Upper lobe of left lung (tissue), 6 donors: ENCODE results near the gene MYO9B. TPM values are rescaled to one million over a fixed set of nuclear protein-coding genes. Genes with fewer than 3 reads are reported as not detected.
A peak's percentile ranks its signal among the peaks of the same experiment; 100 is the strongest.

Experiments
- ATAC-seq, 2 donors: fragments of 200-7000 bp; cut with Tn5 transposase; one replicate each; pipeline ENCODE4 v1.9.1; 2022; ENCODE audit warnings: mild to moderate bottlenecking in 2 of 2, moderate library complexity in 2 of 2; ENCODE audit not compliant: low FRiP score in 2 of 2
- DNase-seq, 2 donors: peaks; one replicate each; pipeline ENCODE4 v3.0.0-alpha.2; 2019 to 2020
- H3K27ac ChIP-seq, 4 donors: fragments of 200-600 bp; sonication (generic); one replicate each; pipeline ENCODE4 v1.5.1; 2016 to 2019
- H3K27me3 ChIP-seq, 4 donors: fragments of 200-600 bp; sonication (generic); one replicate each; pipeline ENCODE4 v1.5.1; 2017 to 2019
- H3K36me3 ChIP-seq, 4 donors: fragments of 200-600 bp; sonication (generic); one replicate each; pipeline ENCODE4 v1.5.1; 2016 to 2019
- H3K4me1 ChIP-seq, 4 donors: fragments of 200-600 bp; sonication (generic); one replicate each; pipeline ENCODE4 v1.5.1; 2018 to 2019
- H3K4me3 ChIP-seq, 4 donors: fragments of 200-600 bp; sonication (generic); one replicate each; pipeline ENCODE4 v1.5.1; 2017 to 2019; ENCODE audit warnings: mild to moderate bottlenecking in 2 of 4, moderate library complexity in 1 of 4
- H3K9me3 ChIP-seq, 4 donors: fragments of 200-600 bp; sonication (generic); one replicate each; pipeline ENCODE4 v1.5.1; 2018 to 2019
- CTCF ChIP-seq, 6 experiments: fragments of 450-650 bp in 4 of 6; fragments of 200-600 bp in 2 of 6; sonication (generic) in 2 of 6; IDR thresholded peaks; one replicate each; pipeline ENCODE4 v1.5.1; 2016 to 2019; ENCODE audit warnings: antibody characterized with exemption in 6 of 6
- EP300 ChIP-seq, 4 donors: sonication (generic); formaldehyde crosslinking; IDR thresholded peaks; one replicate each; pipeline ENCODE4 v1.5.1; 2017; ENCODE audit warnings: antibody characterized with exemption in 4 of 4, control low read depth in 2 of 4
- POLR2A ChIP-seq, 4 donors: fragments of 450-650 bp; IDR thresholded peaks; one replicate each; pipeline ENCODE4 v1.5.1; 2016 to 2017; ENCODE audit warnings: antibody characterized with exemption in 4 of 4, mild to moderate bottlenecking in 2 of 4
- POLR2AphosphoS5 ChIP-seq, 2 donors: sonication (generic); formaldehyde crosslinking; IDR thresholded peaks; one replicate each; pipeline ENCODE4 v1.5.1; 2017; ENCODE audit warnings: antibody characterized with exemption in 2 of 2
- WGBS, 2 donors: methylation state at CpG; one replicate each; pipeline ENCODE4 v1.1.5; 2017 to 2018; 5-methylcytosine and 5-hydroxymethylcytosine counted together
- total RNA-seq, 6 donors: library from RNA; depleted of rRNA in 4 of 6; stranded (reverse); fragments of >200 nt in 4 of 6; gene quantifications; one replicate each; pipeline versions ENCODE4 v1.1.0 to v1.2.1, GENCODE V29; 2016 to 2021
- donor health status: DM: no; HTN: no; CAD: no; lungs with moderate emphysema.
- donor health status: DM: no; HTN: yes; CAD: no; lungs with severe emphysema.

MYO9B gene
- total RNA-seq, 6 donors from 2014 or later = 72.3 to 408 (median 146) TPM

- Histone ChIP-seq H3K4me3 (no peak overlapping the region), H3K27me3 (no peaks in the 10 kb centered on the region), H3K4me1 (peaks cover 17 to 57% (median 36%) of the 10 kb centered on the region in 4 donors), H3K9me3 (no peaks in the 10 kb centered on the region), H3K36me3 (peaks cover 0 to 23% (median 8%) of the 10 kb centered on the region in 4 donors), H3K27ac (peak overlapping the region in 3 of 4 donors; percentile 5 to 79 (median 71))
- 77 to 81% methylated on average over 7 of the region's 7 CpGs for WGBS, 2 donors
- DNase-seq (peak in 1 of 2 donors; percentile 66), ATAC-seq (peak in 1 of 2 donors; percentile 34)
- no peak for TF ChIP-seq POLR2A (IDR thresholded peaks at IDR 0.05)
These were observed 37.1 kb downstream of the MYO9B start for GRCh38 chr19:17112700-17113099.

- no peaks in the 10 kb centered on the region for H3K9me3 ChIP-seq
- TF ChIP-seq POLR2A (IDR thresholded peaks at IDR 0.05) (no peak), POLR2AphosphoS5 (IDR thresholded peaks at IDR 0.05) (no peak), EP300 (IDR thresholded peaks at IDR 0.05) (no peak), CTCF (IDR thresholded peaks at IDR 0.05) (no peak)
- ATAC-seq = peak in 1 of 2 donors; percentile 31
- H3K4me3 ChIP-seq = no peak overlapping the region
- H3K36me3 ChIP-seq = peaks cover 0 to 23% (median 8%) of the 10 kb centered on the region in 4 donors
- WGBS, 2 donors = 78 to 86% methylated on average over 13 to 17 of the region's 17 CpGs
- H3K27ac ChIP-seq = peak overlapping the region in 2 of 4 donors; percentile 71 to 79
- no peaks in the 10 kb centered on the region for H3K27me3 ChIP-seq
- DNase-seq = peak in 1 of 2 donors; percentile 43
- H3K4me1 ChIP-seq = peaks cover 11 to 52% (median 32%) of the 10 kb centered on the region in 4 donors
These were observed 37.7 kb downstream of the MYO9B start for GRCh38 chr19:17113127-17113785.

GRCh38 chr19:17114414-17114831 lies 38.8 kb downstream of the MYO9B start:
- ATAC-seq (no peak), DNase-seq (no peak)
- no peaks in the 10 kb centered on the region for H3K27me3 ChIP-seq
- peaks cover 0 to 41% (median 25%) of the 10 kb centered on the region in 4 donors for H3K4me1 ChIP-seq
- peak overlapping the region in 1 of 4 donors; percentile 79 for H3K27ac ChIP-seq
- no peak for TF ChIP-seq POLR2A (IDR thresholded peaks at IDR 0.05)
- TF ChIP-seq POLR2AphosphoS5 (IDR thresholded peaks at IDR 0.05) = no peak
- TF ChIP-seq EP300 (IDR thresholded peaks at IDR 0.05) = no peak
- TF ChIP-seq CTCF (IDR thresholded peaks at IDR 0.05) = no peak
- peaks cover 0 to 18% (median 10%) of the 10 kb centered on the region in 4 donors for H3K36me3 ChIP-seq
- 74 to 82% methylated on average over 6 to 12 of the region's 12 CpGs for WGBS, 2 donors
- no peak overlapping the region for H3K4me3 ChIP-seq
- H3K9me3 ChIP-seq = no peaks in the 10 kb centered on the region

GRCh38 chr19:17116996-17117702 lies 41.6 kb downstream of the MYO9B start:
- no peak for DNase-seq
- Histone ChIP-seq H3K4me1 (peaks cover 0 to 21% (median 10%) of the 10 kb centered on the region in 4 donors), H3K9me3 (no peaks in the 10 kb centered on the region), H3K36me3 (peaks cover 0 to 15% (median 5%) of the 10 kb centered on the region in 4 donors), H3K4me3 (no peak overlapping the region), H3K27ac (peak overlapping the region in 1 of 4 donors; percentile 30), H3K27me3 (no peaks in the 10 kb centered on the region)
- no peak for ATAC-seq
- TF ChIP-seq EP300 (IDR thresholded peaks at IDR 0.05) (no peak), POLR2AphosphoS5 (IDR thresholded peaks at IDR 0.05) (no peak), CTCF (IDR thresholded peaks at IDR 0.05) (no peak), POLR2A (IDR thresholded peaks at IDR 0.05) (no peak)
- WGBS, 2 donors = 80 to 82% methylated on average over 9 to 14 of the region's 14 CpGs

- Histone ChIP-seq H3K9me3 (no peaks in the 10 kb centered on the region), H3K27me3 (no peaks in the 10 kb centered on the region), H3K4me1 (peaks cover 0 to 3% (median 0%) of the 10 kb centered on the region in 4 donors), H3K27ac (no peak overlapping the region), H3K4me3 (no peak overlapping the region), H3K36me3 (peaks cover 0 to 13% (median 4%) of the 10 kb centered on the region in 4 donors)
- TF ChIP-seq POLR2A (IDR thresholded peaks at IDR 0.05) = no peak
- DNase-seq = no peak
- ATAC-seq = no peak
- WGBS, 2 donors = 93 to 100% methylated on average over 4 to 5 of the region's 5 CpGs
These were observed 43.4 kb downstream of the MYO9B start for GRCh38 chr19:17118957-17119356.
